GM12878 (cell line): Measurements from ENCODE around the gene GIGYF1. TPM values are rescaled to one million over a fixed set of nuclear protein-coding genes. Genes with fewer than 3 reads are reported as not detected.

Experiments
- ATF3 ChIP-seq: IDR thresholded peaks from 2 replicates; pipeline ENCODE4 v1.6.1; 2011; ENCODE audit warnings: low read depth, mild to moderate bottlenecking, low read length, moderate library complexity, borderline replicate concordance; ENCODE audit errors: extremely low read depth
- BMI1 ChIP-seq: fragments of 450-650 bp; IDR thresholded peaks from 2 replicates; pipeline ENCODE4 v1.6.1; 2016; ENCODE audit warnings: mild to moderate bottlenecking, moderate library complexity, borderline replicate concordance
- CREB1 ChIP-seq: IDR thresholded peaks from 2 replicates; pipeline ENCODE4 v1.6.1; 2012; ENCODE audit warnings: low read depth, mild to moderate bottlenecking, inconsistent platforms
- EED ChIP-seq: sonication (generic); IDR thresholded peaks from 2 replicates; pipeline ENCODE4 v1.6.1; 2016; ENCODE audit warnings: antibody characterized with exemption, low read depth
- HDGF ChIP-seq: fragments of 450-650 bp; IDR thresholded peaks from 2 replicates; pipeline ENCODE4 v1.6.1; 2016; ENCODE audit warnings: antibody characterized with exemption
- HSF1 ChIP-seq: fragments of 150-350 bp; IDR thresholded peaks from 2 replicates; pipeline ENCODE4 v1.6.1; 2014; ENCODE audit warnings: mild to moderate bottlenecking, low read depth, low read length
- MLLT1 ChIP-seq: fragments of 450-650 bp; IDR thresholded peaks from 2 replicates; pipeline ENCODE4 v1.6.1; 2016; ENCODE audit warnings: mild to moderate bottlenecking
- NFXL1 ChIP-seq: fragments of 450-650 bp; IDR thresholded peaks from 2 replicates; pipeline ENCODE4 v1.6.1; 2017; ENCODE audit warnings: antibody characterized with exemption, mild to moderate bottlenecking, borderline replicate concordance
- NR2C2 ChIP-seq: IDR thresholded peaks from 2 replicates; pipeline ENCODE4 v1.6.1; 2011; ENCODE audit warnings: borderline replicate concordance, low read depth; ENCODE audit not compliant: control insufficient read depth, insufficient read length
- POU2F2 ChIP-seq: IDR thresholded peaks from 3 replicates; pipeline ENCODE4 v1.6.1; 2011; ENCODE audit warnings: low read depth, mild to moderate bottlenecking, low read length, borderline replicate concordance
- RAD51 ChIP-seq: fragments of 450-650 bp; IDR thresholded peaks from 2 replicates; pipeline ENCODE4 v1.6.1; 2016; ENCODE audit warnings: moderate library complexity, mild to moderate bottlenecking, inconsistent platforms
- SP1 ChIP-seq: IDR thresholded peaks from one replicate; pipeline ENCODE4 v1.6.1; 2011; ENCODE audit warnings: low read depth, low read length
- USF1 ChIP-seq: IDR thresholded peaks from 2 replicates; pipeline ENCODE4 v1.6.1; 2011; ENCODE audit warnings: borderline replicate concordance, low read depth, mild to moderate bottlenecking, moderate library complexity, mixed read lengths, low read length; ENCODE audit not compliant: insufficient read depth; ENCODE audit errors: extremely low read length
- ZNF592 ChIP-seq: fragments of 450-650 bp; IDR thresholded peaks from 2 replicates; pipeline ENCODE4 v1.6.1; 2017; ENCODE audit warnings: mild to moderate bottlenecking, moderate library complexity
- ZSCAN29 ChIP-seq: fragments of 450-650 bp; IDR thresholded peaks from 2 replicates; pipeline ENCODE4 v1.6.1; 2017; ENCODE audit warnings: mild to moderate bottlenecking, moderate library complexity
- ZZZ3 ChIP-seq: IDR thresholded peaks from 2 replicates; pipeline ENCODE4 v1.6.1; 2011; ENCODE audit warnings: low read depth; ENCODE audit not compliant: control insufficient read depth, insufficient read length
- polyA plus RNA-seq, 11 experiments: library from polyadenylated mRNA; depleted of rRNA in 4 of 11; unstranded in 6 of 11; stranded (reverse) in 5 of 11; fragments of >200 nt; fragmentation: Nextera tagmentation in 4 of 11; fragmentation: Illumina TruSeq in 1 of 11; extraction: Ambion mirVana in 4 of 11; extraction: Trizol in 1 of 11; gene quantifications; 1 replicate in 1 of 11; 2 replicates in 10 of 11; pipeline versions ENCODE4 v1.2.1 to v1.2.3, GENCODE V29; 2011 to 2016; ENCODE audit warnings: inconsistent platforms in 2 of 11, missing spikeins in 2 of 11, low read depth in 1 of 11
- total RNA-seq, 4 experiments: library from RNA; depleted of rRNA in 3 of 4; stranded (reverse); fragments of >200 nt in 3 of 4; fragmentation: Illumina TruSeq in 1 of 4; extraction: Trizol in 1 of 4; gene quantifications; 2 replicates each; pipeline versions ENCODE4 v1.2.1 to v1.2.3, GENCODE V29; 2013 to 2021

The GIGYF1 gene
- total and polyA plus RNA-seq, 10 of the 15 experiments (the other 5 are each of a cell fraction or from before 2014, with no cell fraction given) = 0.31 to 47.2 (median 9.9) TPM

- TF ChIP-seq SP1 (peak; percentile 68), EED (no peak; the same call in 1 of the 2 replicates), NR2C2 (no peak), HSF1 (no peak), NFXL1 (no peak), USF1 (no peak), ZSCAN29 (no peak), HDGF (peak; percentile 11; the same call in 1 of the 2 replicates), MLLT1 (0 out of 2 replicates have a peak, but pooled peaks have one; percentile 6), ZZZ3 (no peak), RAD51 (no peak), CREB1 (peak; percentile 94), ATF3 (no peak), ZNF592 (no peak), BMI1 (no peak), POU2F2 (peak; percentile 5; the same call in 1 of the 3 replicates)
Observed at GRCh38 chr7:100705753-100706671, 12.0 kb upstream of the GIGYF1 start, which contains the start of gene POP7 (continued).
